Measurements from ENCODE around the gene SATB1. TPM values are rescaled to one million over a fixed set of nuclear protein-coding genes. Genes with fewer than 3 reads are reported as not detected.

The SATB1 gene
- total and polyA plus RNA-seq, 7 donors: 5.5 to 135 (median 56.7) TPM

DNA sequence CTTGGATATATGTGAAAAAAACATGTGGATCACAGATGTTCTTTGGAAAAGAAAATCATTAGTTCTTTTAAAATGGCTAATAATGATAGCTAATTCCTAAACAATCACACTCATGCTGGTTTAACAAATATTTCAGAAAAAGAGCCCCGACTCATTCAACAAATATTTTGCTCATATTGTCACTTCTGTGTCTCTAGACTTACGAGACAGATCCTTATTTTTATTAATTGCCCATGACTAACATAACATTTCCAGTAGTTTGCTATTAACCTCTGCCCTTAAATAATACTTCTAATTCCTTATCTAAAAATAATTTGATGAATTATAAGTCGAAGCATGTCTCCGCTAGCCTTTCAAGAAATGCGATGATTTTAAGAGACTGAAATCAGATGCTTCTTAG, 70.4 kb downstream of the SATB1 start:
- H3K4me3 ChIP-seq: no peak overlapping the region
- no peak for DNase-seq
- H3K9me3 ChIP-seq: no peaks in the 10 kb centered on the region
- TF ChIP-seq, protein P1, sequence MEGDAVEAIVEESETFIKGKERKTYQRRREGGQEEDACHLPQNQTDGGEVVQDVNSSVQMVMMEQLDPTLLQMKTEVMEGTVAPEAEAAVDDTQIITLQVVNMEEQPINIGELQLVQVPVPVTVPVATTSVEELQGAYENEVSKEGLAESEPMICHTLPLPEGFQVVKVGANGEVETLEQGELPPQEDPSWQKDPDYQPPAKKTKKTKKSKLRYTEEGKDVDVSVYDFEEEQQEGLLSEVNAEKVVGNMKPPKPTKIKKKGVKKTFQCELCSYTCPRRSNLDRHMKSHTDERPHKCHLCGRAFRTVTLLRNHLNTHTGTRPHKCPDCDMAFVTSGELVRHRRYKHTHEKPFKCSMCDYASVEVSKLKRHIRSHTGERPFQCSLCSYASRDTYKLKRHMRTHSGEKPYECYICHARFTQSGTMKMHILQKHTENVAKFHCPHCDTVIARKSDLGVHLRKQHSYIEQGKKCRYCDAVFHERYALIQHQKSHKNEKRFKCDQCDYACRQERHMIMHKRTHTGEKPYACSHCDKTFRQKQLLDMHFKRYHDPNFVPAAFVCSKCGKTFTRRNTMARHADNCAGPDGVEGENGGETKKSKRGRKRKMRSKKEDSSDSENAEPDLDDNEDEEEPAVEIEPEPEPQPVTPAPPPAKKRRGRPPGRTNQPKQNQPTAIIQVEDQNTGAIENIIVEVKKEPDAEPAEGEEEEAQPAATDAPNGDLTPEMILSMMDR (IDR thresholded peaks at IDR 0.05): no peak
- TF ChIP-seq POLR2AphosphoS5 (IDR thresholded peaks at IDR 0.05): no peak
- no peaks in the 10 kb centered on the region for H3K27me3 ChIP-seq
- 77 to 89% methylated on average over 5 of the region's 5 CpGs for WGBS, 2 donors
- peaks cover 0 to 27% (median 9%) of the 10 kb centered on the region in 4 donors for H3K4me1 ChIP-seq
- intact Hi-C loops (cut with DNase I): no loop called here
- H3K36me3 ChIP-seq: peaks cover 0 to 28% (median 5%) of the 10 kb centered on the region in 4 donors
- H3K27ac ChIP-seq: no peak overlapping the region

DNA sequence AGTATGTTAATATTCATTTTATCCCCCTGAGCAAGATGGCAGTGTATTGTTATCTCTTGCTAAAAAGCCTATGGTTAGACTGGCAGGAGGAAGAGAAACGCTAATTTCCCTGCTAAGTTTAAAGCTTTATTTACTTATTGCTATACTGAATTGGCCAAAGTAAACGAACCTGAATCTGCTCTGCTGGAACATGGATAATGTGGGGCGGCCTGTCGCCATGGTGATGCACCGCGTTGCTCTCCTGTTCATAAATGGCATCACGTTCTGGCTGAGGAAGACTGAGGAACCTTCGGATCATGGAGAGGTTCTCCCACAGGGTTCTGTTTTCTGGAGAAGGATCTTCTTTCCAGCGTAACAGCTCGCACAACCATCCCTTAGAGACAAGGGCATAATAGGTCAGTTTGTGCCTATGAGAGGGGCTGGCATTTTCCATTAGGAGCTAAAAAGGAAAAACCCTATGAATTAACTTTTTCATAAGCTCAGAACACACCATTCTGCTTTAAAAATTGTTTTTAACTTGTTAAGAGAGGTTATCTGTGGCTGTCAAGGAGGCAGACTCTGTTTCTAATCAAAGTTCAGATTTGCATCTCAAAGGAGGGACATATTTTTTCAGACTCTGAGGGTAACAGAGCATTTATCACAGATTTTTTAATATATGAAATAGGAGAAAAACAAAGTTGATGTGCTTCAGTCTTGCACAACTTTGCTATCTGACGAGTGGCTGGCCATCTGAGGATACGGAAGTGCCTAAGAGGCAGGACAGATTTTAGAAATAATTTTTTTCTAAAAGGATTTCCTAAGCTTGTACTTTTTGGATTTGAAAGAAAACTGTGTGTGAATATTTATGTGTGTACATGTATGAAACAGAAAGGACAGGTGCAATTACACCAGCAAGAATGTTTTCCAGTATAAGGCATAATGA, 73.1 kb downstream of the SATB1 start:
- no peak for DNase-seq

DNA sequence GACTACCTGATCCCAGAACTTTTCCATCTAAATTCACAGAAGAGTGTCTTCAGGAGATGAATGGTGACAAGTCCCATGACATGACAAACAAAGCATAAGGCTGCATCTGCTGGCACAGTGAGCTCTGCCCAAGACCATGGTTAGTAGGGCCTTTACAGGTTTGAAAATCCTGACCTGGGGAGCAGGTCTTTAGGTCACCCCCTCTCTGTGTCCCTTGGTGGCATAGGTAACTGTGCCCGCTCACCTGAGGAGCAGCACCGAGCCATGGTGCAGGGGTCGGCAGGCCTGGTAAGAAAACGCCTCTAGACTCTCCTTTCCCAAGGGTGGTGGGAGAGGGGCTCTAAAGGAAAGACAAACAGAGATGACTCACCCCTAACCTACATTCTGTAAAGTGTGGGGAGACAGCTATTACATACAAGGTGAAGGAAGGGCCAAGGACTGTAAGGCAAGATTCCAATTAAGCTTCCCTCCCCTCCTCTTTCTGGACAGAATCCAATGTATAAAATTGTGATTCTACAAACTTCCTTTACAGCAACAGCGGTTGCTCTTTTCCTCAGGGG, 74.0 kb downstream of the SATB1 start:
- H3K27ac ChIP-seq: no peak overlapping the region
- H3K36me3 ChIP-seq: peaks cover 3 to 42% (median 12%) of the 10 kb centered on the region in 4 donors
- no peak overlapping the region for H3K4me3 ChIP-seq
- TF ChIP-seq POLR2A (IDR thresholded peaks at IDR 0.05) (no peak), POLR2AphosphoS5 (IDR thresholded peaks at IDR 0.05) (no peak), EP300 (IDR thresholded peaks at IDR 0.05) (no peak)
- TF ChIP-seq, protein P1 (IDR thresholded peaks at IDR 0.05): no peak
- peaks cover 0 to 14% (median 7%) of the 10 kb centered on the region in 4 donors for H3K4me1 ChIP-seq
- no peak for DNase-seq
- 68 to 89% methylated on average over 5 of the region's 5 CpGs for WGBS, 2 donors
- intact Hi-C loops (cut with DNase I): no loop called here
- no peaks in the 10 kb centered on the region for H3K9me3 ChIP-seq
- no peaks in the 10 kb centered on the region for H3K27me3 ChIP-seq

More for the DNA sequence above, 73.1 kb downstream of the SATB1 start:
- H3K27me3 ChIP-seq: no peaks in the 10 kb centered on the region
- H3K4me1 ChIP-seq: peaks cover 0 to 14% (median 7%) of the 10 kb centered on the region in 4 donors
- peaks cover 3 to 42% (median 12%) of the 10 kb centered on the region in 4 donors for H3K36me3 ChIP-seq
- H3K27ac ChIP-seq: no peak overlapping the region
- no peak overlapping the region for H3K4me3 ChIP-seq
- intact Hi-C loops (cut with DNase I): no loop called here
- 41 to 80% methylated on average over 12 of the region's 12 CpGs for WGBS, 2 donors
- no peaks in the 10 kb centered on the region for H3K9me3 ChIP-seq
- TF ChIP-seq POLR2AphosphoS5 (IDR thresholded peaks at IDR 0.05) (no peak), POLR2A (IDR thresholded peaks at IDR 0.05) (no peak), EP300 (IDR thresholded peaks at IDR 0.05) (no peak)
- TF ChIP-seq, protein P1 (IDR thresholded peaks at IDR 0.05): no peak

DNA sequence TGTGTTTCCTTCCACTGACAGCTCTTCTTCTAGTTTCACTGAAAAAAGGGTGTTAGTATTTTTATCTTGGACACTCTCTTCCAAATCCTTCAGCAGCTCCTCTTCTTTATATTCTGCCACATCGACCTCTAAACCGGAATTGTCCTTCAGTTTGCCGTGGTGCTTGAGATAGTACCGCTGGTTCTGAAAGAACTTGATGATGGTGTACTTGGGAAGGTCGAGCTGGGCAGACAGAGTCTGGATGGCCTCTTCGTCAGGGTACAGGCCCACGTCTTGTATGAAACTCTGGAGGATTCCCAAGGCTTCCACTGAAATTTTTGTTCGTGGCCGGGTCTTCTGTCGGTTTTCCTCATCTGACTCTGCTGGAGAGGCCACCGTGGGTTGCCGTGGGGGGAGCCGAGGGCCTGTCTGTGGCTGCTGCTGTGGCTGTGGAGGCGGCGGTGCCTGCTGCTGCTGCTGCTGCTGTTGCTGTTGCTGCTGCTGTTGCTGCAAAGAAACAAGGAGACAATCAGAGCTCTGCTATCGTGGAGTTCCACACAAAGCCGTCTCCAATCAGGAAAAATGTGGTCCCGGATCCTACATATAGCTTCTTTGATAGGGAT, 75.8 kb downstream of the SATB1 start:
- TF ChIP-seq EP300 (IDR thresholded peaks at IDR 0.05) (no peak), POLR2AphosphoS5 (IDR thresholded peaks at IDR 0.05) (no peak), POLR2A (IDR thresholded peaks at IDR 0.05) (no peak)
- no peak overlapping the region for H3K4me3 ChIP-seq
- H3K9me3 ChIP-seq: no peaks in the 10 kb centered on the region
- intact Hi-C loops (cut with DNase I): no loop called here
- no peaks in the 10 kb centered on the region for H3K27me3 ChIP-seq
- no peak for DNase-seq
- peaks cover 0 to 8% (median 2%) of the 10 kb centered on the region in 4 donors for H3K4me1 ChIP-seq
- 88 to 95% methylated on average over 18 of the region's 18 CpGs for WGBS, 2 donors
- H3K36me3 ChIP-seq: peaks cover 3 to 42% (median 12%) of the 10 kb centered on the region in 4 donors
- no peak overlapping the region for H3K27ac ChIP-seq

DNA sequence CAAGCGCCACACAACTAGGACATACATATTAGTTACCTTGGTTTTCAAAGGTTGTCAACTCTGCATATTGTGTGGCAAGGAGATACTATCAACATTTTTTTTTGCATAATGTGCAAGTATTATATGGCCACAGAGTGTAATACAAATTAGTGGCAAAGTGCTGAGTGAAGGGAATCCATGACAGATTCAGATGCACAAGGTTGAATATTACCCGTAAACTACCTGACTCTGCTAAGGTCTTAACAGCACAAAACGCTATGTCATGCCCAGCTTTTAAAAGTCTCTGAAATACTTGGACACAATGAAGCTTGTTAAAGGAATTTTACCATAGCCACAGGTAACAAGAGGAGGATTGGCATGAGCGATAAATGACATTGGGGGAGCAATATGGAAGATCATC, 79.0 kb downstream of the SATB1 start:
- H3K27me3 ChIP-seq: no peaks in the 10 kb centered on the region
- H3K4me3 ChIP-seq: no peak overlapping the region
- H3K27ac ChIP-seq: no peak overlapping the region
- no peak for TF ChIP-seq POLR2A (IDR thresholded peaks at IDR 0.05)
- TF ChIP-seq EP300 (IDR thresholded peaks at IDR 0.05): no peak
- TF ChIP-seq, protein P1 (IDR thresholded peaks at IDR 0.05): no peak
- TF ChIP-seq POLR2AphosphoS5 (IDR thresholded peaks at IDR 0.05): no peak
- intact Hi-C loops (cut with DNase I): no loop called here
- H3K9me3 ChIP-seq: no peaks in the 10 kb centered on the region
- 95 to 96% methylated on average over 4 of the region's 4 CpGs for WGBS, 2 donors
- no peak for DNase-seq
- H3K4me1 ChIP-seq: peaks cover 0 to 5% (median 0%) of the 10 kb centered on the region in 4 donors
- peaks cover 3 to 32% (median 11%) of the 10 kb centered on the region in 4 donors for H3K36me3 ChIP-seq
